ENCODE measurements around the gene TPD52L1.

TPD52L1 gene

DNA sequence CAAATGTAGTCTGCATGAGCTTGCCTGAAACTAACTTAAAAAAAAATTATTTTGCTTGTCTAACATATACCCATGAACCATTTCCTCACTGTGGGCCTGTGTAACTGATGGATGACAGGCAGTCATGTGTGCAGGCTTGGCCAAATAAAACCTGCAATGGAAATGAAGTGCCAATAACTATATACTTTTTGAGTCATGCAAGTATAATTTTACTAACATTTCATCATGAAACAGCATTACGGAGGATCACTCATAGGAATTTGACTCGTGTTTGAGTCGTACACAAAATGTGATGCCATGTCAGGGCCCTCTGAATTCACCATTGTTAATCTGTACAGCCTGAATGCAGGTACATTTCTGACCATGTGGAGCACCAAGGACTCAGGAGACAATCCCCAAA lies 101.6 kb downstream of the TPD52L1 start:
- H3K27me3 ChIP-seq (ENCODE audit: insufficient read depth, poor library complexity, severe bottlenecking): no peaks in the 10 kb centered on the region
- DNase-seq (ENCODE audit: low spot score) (no peak), ATAC-seq (ENCODE audit: low read depth) (peak; percentile 58)
- H3K4me3 ChIP-seq (ENCODE audit: severe bottlenecking): no peak overlapping the region
- H3K4me1 ChIP-seq (ENCODE audit: insufficient read depth, poor library complexity, severe bottlenecking): peaks cover 34% of the 10 kb centered on the region
- peak overlapping the region; percentile 70 for H3K27ac ChIP-seq (ENCODE audit: poor library complexity, severe bottlenecking)
- H3K9me3 ChIP-seq (ENCODE audit: severe bottlenecking): no peaks in the 10 kb centered on the region
- TF ChIP-seq, protein P1, sequence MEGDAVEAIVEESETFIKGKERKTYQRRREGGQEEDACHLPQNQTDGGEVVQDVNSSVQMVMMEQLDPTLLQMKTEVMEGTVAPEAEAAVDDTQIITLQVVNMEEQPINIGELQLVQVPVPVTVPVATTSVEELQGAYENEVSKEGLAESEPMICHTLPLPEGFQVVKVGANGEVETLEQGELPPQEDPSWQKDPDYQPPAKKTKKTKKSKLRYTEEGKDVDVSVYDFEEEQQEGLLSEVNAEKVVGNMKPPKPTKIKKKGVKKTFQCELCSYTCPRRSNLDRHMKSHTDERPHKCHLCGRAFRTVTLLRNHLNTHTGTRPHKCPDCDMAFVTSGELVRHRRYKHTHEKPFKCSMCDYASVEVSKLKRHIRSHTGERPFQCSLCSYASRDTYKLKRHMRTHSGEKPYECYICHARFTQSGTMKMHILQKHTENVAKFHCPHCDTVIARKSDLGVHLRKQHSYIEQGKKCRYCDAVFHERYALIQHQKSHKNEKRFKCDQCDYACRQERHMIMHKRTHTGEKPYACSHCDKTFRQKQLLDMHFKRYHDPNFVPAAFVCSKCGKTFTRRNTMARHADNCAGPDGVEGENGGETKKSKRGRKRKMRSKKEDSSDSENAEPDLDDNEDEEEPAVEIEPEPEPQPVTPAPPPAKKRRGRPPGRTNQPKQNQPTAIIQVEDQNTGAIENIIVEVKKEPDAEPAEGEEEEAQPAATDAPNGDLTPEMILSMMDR (IDR thresholded peaks at IDR 0.05; ENCODE audit: poor library complexity, severe bottlenecking): no peak
- H3K36me3 ChIP-seq (ENCODE audit: low read depth): no peaks in the 10 kb centered on the region

DNA sequence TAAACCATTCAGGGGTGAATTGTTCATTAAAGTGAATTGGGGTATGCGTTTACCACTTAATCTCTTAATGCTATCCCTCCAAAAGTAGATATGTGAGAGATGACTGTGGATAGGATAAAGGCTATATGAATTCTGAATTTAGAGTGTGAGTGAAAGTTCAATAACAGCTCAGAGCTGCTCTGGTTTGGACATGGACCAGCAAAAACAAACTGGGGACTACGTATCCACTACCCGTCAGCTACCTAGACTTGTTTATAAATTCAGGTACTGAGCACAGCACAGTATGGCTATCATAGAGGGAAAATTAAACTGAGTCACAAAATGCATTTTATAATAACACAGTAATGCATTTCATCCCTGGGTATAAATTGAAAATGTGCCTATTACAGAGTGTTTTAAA lies 103.8 kb downstream of the TPD52L1 start:
- TF ChIP-seq, protein P1 (IDR thresholded peaks at IDR 0.05; ENCODE audit: poor library complexity, severe bottlenecking): no peak
- ATAC-seq (ENCODE audit: low read depth): no peak
- no peaks in the 10 kb centered on the region for H3K36me3 ChIP-seq (ENCODE audit: low read depth)

DNA sequence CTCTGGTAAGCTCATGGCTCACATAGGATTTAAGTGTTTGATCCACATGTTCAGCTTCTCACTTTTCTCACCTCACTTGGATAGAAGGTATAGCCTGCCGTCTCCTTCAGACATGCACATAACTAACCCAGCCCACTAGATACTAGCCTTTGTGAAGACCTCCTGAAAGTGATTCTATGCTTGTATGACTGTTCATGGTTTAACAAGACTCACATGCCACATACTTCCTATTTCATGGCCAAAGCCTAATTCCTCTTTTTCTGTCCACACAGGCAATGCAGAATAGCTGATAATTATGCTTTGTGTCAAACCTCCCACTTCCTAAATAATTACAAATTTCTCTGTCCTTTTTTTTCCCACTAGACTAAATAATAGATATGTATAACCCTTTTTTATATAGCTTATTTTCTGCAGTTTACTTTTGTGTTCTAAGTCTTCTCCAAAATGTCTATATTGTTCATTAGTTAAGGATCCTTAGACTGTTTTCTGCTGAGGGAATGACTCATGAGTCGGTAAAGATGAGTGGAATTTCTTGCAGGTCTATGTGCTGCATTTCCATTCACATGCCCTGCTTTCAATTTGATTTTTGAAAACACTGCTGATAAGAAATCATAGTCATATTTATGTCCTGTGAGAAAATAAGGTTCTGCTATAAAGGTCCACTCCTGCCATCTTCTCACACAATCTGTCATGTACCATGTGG lies 105.2 kb downstream of the TPD52L1 start:
- DNase-seq (ENCODE audit: low spot score) (no peak), ATAC-seq (ENCODE audit: low read depth) (no peak)

More for the DNA sequence above, 103.8 kb downstream of the TPD52L1 start:
- DNase-seq (ENCODE audit: low spot score): no peak
- Histone ChIP-seq H3K27me3 (ENCODE audit: insufficient read depth, poor library complexity, severe bottlenecking) (no peaks in the 10 kb centered on the region), H3K9me3 (ENCODE audit: severe bottlenecking) (no peaks in the 10 kb centered on the region), H3K4me1 (ENCODE audit: insufficient read depth, poor library complexity, severe bottlenecking) (peaks cover 32% of the 10 kb centered on the region), H3K27ac (ENCODE audit: poor library complexity, severe bottlenecking) (no peak overlapping the region), H3K4me3 (ENCODE audit: severe bottlenecking) (no peak overlapping the region)

DNA sequence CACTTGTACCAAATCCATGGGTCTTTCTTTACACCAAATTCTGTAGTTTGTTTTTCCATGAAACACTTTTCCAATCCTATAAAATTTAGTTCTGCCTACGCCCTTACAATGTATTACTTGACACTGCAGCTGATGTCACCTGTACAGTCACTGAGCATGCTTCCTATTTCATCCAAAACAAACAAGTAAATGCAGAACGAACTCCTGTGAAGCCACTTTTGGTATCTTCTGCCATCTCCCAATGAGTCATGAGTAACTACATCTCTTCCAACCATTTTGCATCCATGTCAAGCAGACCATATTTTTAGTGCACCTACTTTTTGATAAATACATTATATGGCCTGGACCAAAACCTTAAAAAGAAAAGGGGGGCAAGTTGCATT lies 105.8 kb downstream of the TPD52L1 start:
- ATAC-seq (ENCODE audit: low read depth): no peak
- H3K9me3 ChIP-seq (ENCODE audit: severe bottlenecking): no peaks in the 10 kb centered on the region
- H3K27me3 ChIP-seq (ENCODE audit: insufficient read depth, poor library complexity, severe bottlenecking): no peaks in the 10 kb centered on the region
- no peaks in the 10 kb centered on the region for H3K36me3 ChIP-seq (ENCODE audit: low read depth)
- H3K27ac ChIP-seq (ENCODE audit: poor library complexity, severe bottlenecking): no peak overlapping the region
- no peak overlapping the region for H3K4me3 ChIP-seq (ENCODE audit: severe bottlenecking)
- TF ChIP-seq, protein P1 (IDR thresholded peaks at IDR 0.05; ENCODE audit: poor library complexity, severe bottlenecking): no peak
- no peak for DNase-seq (ENCODE audit: low spot score)
- peaks cover 12% of the 10 kb centered on the region for H3K4me1 ChIP-seq (ENCODE audit: insufficient read depth, poor library complexity, severe bottlenecking)

More for the DNA sequence above, 105.2 kb downstream of the TPD52L1 start:
- peaks cover 18% of the 10 kb centered on the region for H3K4me1 ChIP-seq (ENCODE audit: insufficient read depth, poor library complexity, severe bottlenecking)
- no peaks in the 10 kb centered on the region for H3K36me3 ChIP-seq (ENCODE audit: low read depth)
- TF ChIP-seq, protein P1 (IDR thresholded peaks at IDR 0.05; ENCODE audit: poor library complexity, severe bottlenecking): no peak
- no peaks in the 10 kb centered on the region for H3K9me3 ChIP-seq (ENCODE audit: severe bottlenecking)
- no peak overlapping the region for H3K4me3 ChIP-seq (ENCODE audit: severe bottlenecking)
- H3K27ac ChIP-seq (ENCODE audit: poor library complexity, severe bottlenecking): no peak overlapping the region
- no peaks in the 10 kb centered on the region for H3K27me3 ChIP-seq (ENCODE audit: insufficient read depth, poor library complexity, severe bottlenecking)
